Bronchus fibroblast of lung (primary cell): ENCODE measurements around the gene TBX5. TPM values are rescaled to one million over a fixed set of nuclear protein-coding genes. Genes with fewer than 3 reads are reported as not detected.

Experiments used
- total RNA-seq: library from RNA; depleted of rRNA; stranded (reverse); fragments of >200 nt; gene quantifications from 2 replicates; pipeline ENCODE4 v1.2.3, GENCODE V29; 2015

TBX5 gene
- 21.7 and 25.7 TPM in 2 replicates for total RNA-seq

DNA sequence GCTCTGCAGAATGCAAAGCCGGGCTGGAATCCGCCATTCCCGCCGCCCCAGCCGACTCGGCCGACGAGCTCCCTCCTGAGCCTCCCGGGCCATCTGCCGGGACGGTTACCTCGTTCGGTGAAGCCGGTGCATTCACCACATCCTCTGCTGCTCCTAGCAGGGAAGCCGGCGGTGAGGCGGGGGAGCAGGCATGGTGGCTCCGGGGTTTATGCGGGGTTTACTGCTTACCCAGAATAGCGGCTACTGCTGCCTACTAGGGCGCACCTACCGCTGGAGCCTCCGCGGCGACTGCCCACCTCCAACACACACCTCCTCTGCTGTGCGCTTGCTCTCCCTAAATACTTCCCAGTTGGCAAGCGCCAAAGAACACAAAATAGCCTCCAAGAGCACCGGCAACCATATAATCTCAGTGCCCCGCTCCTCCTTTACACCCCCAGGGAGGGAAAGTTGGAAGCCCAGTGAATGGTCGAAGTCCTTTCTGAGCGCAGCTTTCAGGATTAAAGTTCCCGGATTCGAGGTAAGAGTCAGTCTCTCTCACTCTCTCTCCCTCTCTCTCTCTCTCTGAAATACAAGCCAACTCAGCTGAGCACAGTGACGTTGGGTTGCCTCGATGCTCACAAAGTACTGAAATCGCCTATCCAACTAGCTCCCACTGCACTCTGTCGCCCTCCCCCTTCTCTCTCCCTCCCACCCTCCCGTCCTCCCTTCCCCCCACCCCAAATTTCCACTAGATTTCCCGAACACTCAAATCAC, at the start of gene TBX5:
Gene TBX5, minus strand, starts transcription at position 626 of the 753 bp plus-strand sequence. CDS start 2,246 bp downstream, outside the sequence.

